CD14-positive monocyte (primary cell): ENCODE data around the gene FERMT2. TPM values are rescaled to one million over a fixed set of nuclear protein-coding genes. Genes with fewer than 3 reads are reported as not detected.

Experiments used
- DNase-seq, 3 donors: peaks; one replicate each; pipeline ENCODE4 v3.0.0-alpha.2; 2011 to 2022
- H2AFZ ChIP-seq: 2 replicates; pipeline ENCODE4 v1.6.0; 2012; ENCODE audit warnings: mild to moderate bottlenecking, low read depth, low read length, inconsistent platforms; ENCODE audit not compliant: insufficient read depth, poor library complexity, severe bottlenecking
- H3K27ac ChIP-seq, 2 donors: 1 replicate in 1 of 2; 2 replicates in 1 of 2; pipeline ENCODE4 v1.5.1; 2012 to 2013; ENCODE audit warnings: low read length in 2 of 2, control low read depth in 1 of 2, inconsistent platforms in 1 of 2, low read depth in 1 of 2, mild to moderate bottlenecking in 1 of 2
- H3K27me3 ChIP-seq, 2 donors: one replicate each; pipeline versions ENCODE4 v1.6.0 to v1.6.1; 2011 to 2013; ENCODE audit warnings: low read length in 2 of 2; ENCODE audit not compliant: control insufficient read depth in 2 of 2, insufficient read depth in 2 of 2
- H3K36me3 ChIP-seq, 2 donors: replicated peaks in 1 of 2; 1 replicate in 1 of 2; 2 replicates in 1 of 2; pipeline versions ENCODE4 v1.5.1 to v1.6.1; 2012 to 2013; ENCODE audit warnings: low read length in 2 of 2, control low read depth in 1 of 2, inconsistent platforms in 1 of 2, mild to moderate bottlenecking in 1 of 2; ENCODE audit not compliant: insufficient read depth in 2 of 2, control insufficient read depth in 1 of 2
- H3K4me1 ChIP-seq, 2 donors: 1 replicate in 1 of 2; 2 replicates in 1 of 2; pipeline versions ENCODE4 v1.5.1 to v1.6.1; 2012 to 2013; ENCODE audit warnings: low read length in 2 of 2, control low read depth in 1 of 2, inconsistent platforms in 1 of 2, mild to moderate bottlenecking in 1 of 2, moderate library complexity in 1 of 2; ENCODE audit not compliant: insufficient read depth in 2 of 2, control insufficient read depth in 1 of 2
- H3K4me2 ChIP-seq: replicated peaks from 2 replicates; pipeline ENCODE3; 2012; ENCODE audit warnings: low read length, moderate library complexity, mild to moderate bottlenecking; ENCODE audit not compliant: poor library complexity, severe bottlenecking; ENCODE audit errors: extremely low read depth
- H3K4me3 ChIP-seq, 3 experiments: fragments of 200-600 bp in 1 of 3; sonication (generic) in 1 of 3; replicated peaks in 1 of 3; 1 replicate in 2 of 3; 2 replicates in 1 of 3; pipeline ENCODE4 v1.5.1; 2011 to 2013; ENCODE audit warnings: low read length in 3 of 3, mild to moderate bottlenecking in 3 of 3, control low read depth in 2 of 3, low read depth in 2 of 3, inconsistent platforms in 1 of 3, moderate library complexity in 1 of 3
- H3K79me2 ChIP-seq: 2 replicates; pipeline ENCODE4 v1.6.0; 2012; ENCODE audit warnings: mild to moderate bottlenecking, control low read depth, inconsistent platforms, low read length, moderate library complexity; ENCODE audit not compliant: insufficient read depth
- H3K9ac ChIP-seq: 2 replicates; pipeline ENCODE4 v1.6.0; 2017; ENCODE audit warnings: low read length, mild to moderate bottlenecking; ENCODE audit not compliant: insufficient read depth, poor library complexity, severe bottlenecking
- H3K9me3 ChIP-seq, 2 donors: replicated peaks in 1 of 2; 1 replicate in 1 of 2; 2 replicates in 1 of 2; pipeline versions ENCODE4 v1.5.1 to v1.6.1; 2012 to 2013; ENCODE audit warnings: low read length in 2 of 2, control low read depth in 1 of 2; ENCODE audit not compliant: control insufficient read depth in 1 of 2, insufficient read depth in 1 of 2
- H4K20me1 ChIP-seq: 2 replicates; pipeline ENCODE4 v1.6.0; 2012; ENCODE audit warnings: mild to moderate bottlenecking, low read length, control low read depth, moderate library complexity; ENCODE audit not compliant: insufficient read depth
- H3K27ac Mint-ChIP-seq, 7 donors: one replicate each; pipeline ENCODE4 v1.8.0; 2020; ENCODE audit warnings: mild to moderate bottlenecking in 7 of 7, mixed read lengths in 7 of 7, moderate library complexity in 6 of 7, inconsistent platforms in 2 of 7
- H3K27me3 Mint-ChIP-seq, 3 donors: one replicate each; pipeline ENCODE4 v1.8.0; 2021 to 2022; ENCODE audit warnings: low read depth in 3 of 3, mild to moderate bottlenecking in 3 of 3, mixed read lengths in 3 of 3, moderate library complexity in 3 of 3, inconsistent platforms in 1 of 3
- H3K36me3 Mint-ChIP-seq, 2 donors: one replicate each; pipeline ENCODE4 v1.8.0; 2020; ENCODE audit warnings: mixed read lengths in 2 of 2, inconsistent platforms in 1 of 2, mild to moderate bottlenecking in 1 of 2
- H3K4me1 Mint-ChIP-seq: one replicate; pipeline ENCODE4 v1.8.0; 2020; ENCODE audit warnings: mild to moderate bottlenecking, mixed read lengths
- H3K4me3 Mint-ChIP-seq, 2 donors: one replicate each; pipeline ENCODE4 v1.8.0; 2020; ENCODE audit warnings: mild to moderate bottlenecking in 2 of 2, mixed read lengths in 2 of 2, moderate library complexity in 1 of 2
- H3K9me3 Mint-ChIP-seq, 7 donors: one replicate each; pipeline ENCODE4 v1.8.0; 2020 to 2022; ENCODE audit warnings: mixed read lengths in 7 of 7, mild to moderate bottlenecking in 6 of 7, moderate library complexity in 6 of 7, inconsistent platforms in 2 of 7
- CTCF ChIP-seq: fragments of 200-600 bp; IDR thresholded peaks from one replicate; pipeline ENCODE4 v1.8.0; 2022; ENCODE audit warnings: antibody characterized with exemption, mild to moderate bottlenecking
- WGBS: methylation state at CpG from one replicate; pipeline ENCODE4 v1.1.5; 2013; ENCODE audit warnings: missing lambda C conversion rate; ENCODE audit not compliant: insufficient coverage; 5-methylcytosine and 5-hydroxymethylcytosine counted together
- intact Hi-C, 2 donors: fragments of 100-400 bp; cut with micrococcal nuclease; formaldehyde crosslinking; loops; one replicate each; pipeline versions ENCODE4 v1.15.0 to v1.15.1; 2023
- polyA plus RNA-seq, 3 donors: library from polyadenylated mRNA; depleted of rRNA in 1 of 3; unstranded in 2 of 3; stranded (reverse) in 1 of 3; fragments of 300-500 nt in 2 of 3; fragments of >200 nt in 1 of 3; fragmentation: Illumina TruSeq in 2 of 3; gene quantifications; 1 replicate in 2 of 3; 2 replicates in 1 of 3; pipeline ENCODE4 v1.2.3, GENCODE V29; 2012 to 2021

The FERMT2 gene
- polyA plus RNA-seq, 3 donors: not detected

DNA sequence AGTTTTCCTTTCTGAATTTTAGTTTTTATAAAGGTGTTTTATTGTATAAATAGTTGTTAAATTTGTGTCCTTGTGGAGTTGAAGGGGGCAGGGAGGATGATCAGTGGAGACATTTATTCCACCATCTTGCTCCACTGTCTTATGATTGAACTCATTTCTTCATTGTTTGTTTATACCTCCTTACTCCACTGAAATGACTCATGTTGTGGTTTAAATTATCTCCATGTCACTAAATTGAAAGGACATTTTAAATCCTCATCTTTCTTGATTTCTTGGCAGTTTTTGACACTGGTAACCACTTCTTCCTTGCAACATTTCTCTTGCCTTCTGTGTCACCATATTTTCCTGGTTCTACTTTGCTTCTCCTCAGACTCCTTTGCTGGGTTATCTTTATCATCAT lies 23.6 kb upstream of the FERMT2 start:
- Mint-ChIP-seq H3K36me3 (no peaks in the 10 kb centered on the region), H3K9me3 (peaks cover 4 to 21% (median 10%) of the 10 kb centered on the region in 7 donors), H3K27ac (no peak overlapping the region), H3K27me3 (peaks cover 0 to 3% (median 2%) of the 10 kb centered on the region in 3 donors), H3K4me3 (no peak overlapping the region), H3K4me1 (no peaks in the 10 kb centered on the region)
- no peak for TF ChIP-seq CTCF
- H3K79me2 ChIP-seq: no peaks in the 10 kb centered on the region
- H3K36me3 ChIP-seq: no peaks in the 10 kb centered on the region
- H3K9ac ChIP-seq: no peak overlapping the region
- H2AFZ ChIP-seq: no peak overlapping the region
- no peak overlapping the region for H3K27ac ChIP-seq
- H3K4me2 ChIP-seq: no peak overlapping the region
- H3K27me3 ChIP-seq: no peaks in the 10 kb centered on the region
- H3K4me3 ChIP-seq: no peak overlapping the region
- H3K9me3 ChIP-seq: peaks cover 0 to 7% of the 10 kb centered on the region in 2 donors
- no peaks in the 10 kb centered on the region for H4K20me1 ChIP-seq
- DNase-seq: no peak
- H3K4me1 ChIP-seq: no peaks in the 10 kb centered on the region
- intact Hi-C loops: no loop called here

DNA sequence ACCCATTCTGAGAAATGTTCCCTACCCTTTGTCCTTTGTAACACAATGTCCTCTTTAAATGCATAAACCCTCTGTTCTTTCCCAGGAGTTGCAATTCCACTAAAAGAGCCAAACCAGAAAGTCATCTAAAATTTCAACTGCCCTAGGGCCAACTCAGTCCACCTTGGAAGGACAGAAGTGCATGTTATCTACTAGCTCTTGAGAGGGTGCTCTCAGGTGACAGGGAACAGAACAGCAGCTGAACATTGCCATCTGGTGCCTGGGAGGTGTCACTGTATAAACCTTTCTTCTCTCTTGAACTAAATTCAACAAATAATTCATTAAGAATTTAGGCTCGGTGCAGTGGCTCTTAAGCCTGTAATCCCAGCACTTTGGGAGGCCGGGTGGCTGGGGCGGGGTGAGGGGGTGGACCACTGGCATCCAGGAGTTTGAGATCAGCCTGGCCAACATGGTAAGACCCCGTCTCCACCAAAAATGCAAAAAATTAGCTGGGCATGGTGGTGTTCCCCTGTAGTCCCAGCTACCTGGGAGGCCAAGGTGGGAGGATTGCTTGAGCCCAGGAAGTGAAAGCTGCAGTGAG lies 10.3 kb upstream of the FERMT2 start:
- H3K79me2 ChIP-seq: no peaks in the 10 kb centered on the region
- H3K4me1 ChIP-seq: no peaks in the 10 kb centered on the region
- peaks cover 0 to 7% (median 4%) of the 10 kb centered on the region in 3 donors for H3K27me3 Mint-ChIP-seq
- intact Hi-C loops: loop anchor here (2.0 to 10.0 kb wide), 2 partner anchors 86 to 138 kb away; no protein-coding TSS in a partner anchor
- no peak overlapping the region for H3K4me3 Mint-ChIP-seq
- no peak overlapping the region for H3K9ac ChIP-seq
- TF ChIP-seq CTCF: peak; percentile 46
- H4K20me1 ChIP-seq: no peaks in the 10 kb centered on the region
- no peak overlapping the region for H3K27ac ChIP-seq
- no peaks in the 10 kb centered on the region for H3K36me3 ChIP-seq
- no peaks in the 10 kb centered on the region for H3K9me3 ChIP-seq
- H3K36me3 Mint-ChIP-seq: no peaks in the 10 kb centered on the region
- whole genome bisulfite sequencing: 92% methylated on average over 4 of the region's 4 CpGs
- H3K4me1 Mint-ChIP-seq: no peaks in the 10 kb centered on the region
- DNase-seq: peak; percentile 10 to 23 (median 20)
- no peaks in the 10 kb centered on the region for H3K27me3 ChIP-seq
- no peak overlapping the region for H2AFZ ChIP-seq
- H3K4me3 ChIP-seq: no peak overlapping the region
- no peak overlapping the region for H3K4me2 ChIP-seq
- no peak overlapping the region for H3K27ac Mint-ChIP-seq
- H3K9me3 Mint-ChIP-seq: no peaks in the 10 kb centered on the region
